H9 (cell line): ENCODE results near the gene GLB1L2. TPM values are rescaled to one million over a fixed set of nuclear protein-coding genes. Genes with fewer than 3 reads are reported as not detected.
A peak's percentile ranks its signal among the peaks of the same experiment; 100 is the strongest.

Source experiments
- DNase-seq: peaks from one replicate; pipeline ENCODE4 v3.0.0-alpha.2; 2017
- H2AFZ ChIP-seq: one replicate; pipeline ENCODE4 v1.6.1; 2013; ENCODE audit warnings: mild to moderate bottlenecking, low read length, control low read depth, moderate library complexity
- H2AK5ac ChIP-seq: 2 replicates; pipeline ENCODE4 v1.6.1; 2013; ENCODE audit warnings: low read length, control low read depth, mixed read lengths; ENCODE audit not compliant: insufficient read length
- H2BK120ac ChIP-seq: one replicate; pipeline ENCODE4 v1.6.1; 2013; ENCODE audit warnings: low read depth, mild to moderate bottlenecking, low read length, control low read depth, inconsistent platforms; ENCODE audit not compliant: poor library complexity, severe bottlenecking
- H2BK12ac ChIP-seq: 2 replicates; pipeline ENCODE4 v1.6.1; 2013; ENCODE audit warnings: low read length, control low read depth, mixed read lengths, low read depth; ENCODE audit not compliant: insufficient read length
- H2BK15ac ChIP-seq: 2 replicates; pipeline ENCODE4 v1.6.1; 2013; ENCODE audit warnings: low read depth, low read length, control low read depth
- H2BK20ac ChIP-seq: one replicate; pipeline ENCODE4 v1.6.1; 2013; ENCODE audit warnings: low read depth, mild to moderate bottlenecking, low read length, control low read depth, inconsistent platforms; ENCODE audit not compliant: poor library complexity, severe bottlenecking
- H2BK5ac ChIP-seq: 2 replicates; pipeline ENCODE4 v1.6.1; 2013; ENCODE audit warnings: low read length, control low read depth, mixed read lengths; ENCODE audit not compliant: insufficient read length
- H3K14ac ChIP-seq: 2 replicates; pipeline ENCODE4 v1.6.1; 2013; ENCODE audit warnings: low read length, control low read depth; ENCODE audit not compliant: insufficient read depth
- H3K18ac ChIP-seq: 2 replicates; pipeline ENCODE4 v1.6.1; 2013; ENCODE audit warnings: low read depth, mild to moderate bottlenecking, mixed read lengths, low read length, control low read depth; ENCODE audit not compliant: insufficient read length
- H3K23ac ChIP-seq: 2 replicates; pipeline ENCODE4 v1.6.1; 2013; ENCODE audit warnings: low read length, control low read depth, mixed read lengths, low read depth; ENCODE audit not compliant: insufficient read length
- H3K23me2 ChIP-seq: 2 replicates; pipeline ENCODE4 v1.6.1; 2013; ENCODE audit warnings: low read depth, mild to moderate bottlenecking, mixed read lengths, low read length, control low read depth; ENCODE audit not compliant: insufficient read length, poor library complexity, severe bottlenecking
- H3K27ac ChIP-seq: 2 replicates; pipeline ENCODE4 v1.5.1; 2013; ENCODE audit warnings: low read length, control low read depth, mixed read lengths, low read depth; ENCODE audit not compliant: insufficient read length
- H3K27me3 ChIP-seq: 2 replicates; pipeline ENCODE4 v1.6.1; 2013; ENCODE audit warnings: low read length, control low read depth, inconsistent platforms; ENCODE audit not compliant: insufficient read depth
- H3K4ac ChIP-seq: 2 replicates; pipeline ENCODE4 v1.6.1; 2013; ENCODE audit warnings: low read depth, mild to moderate bottlenecking, control low read depth, inconsistent platforms, low read length, moderate library complexity
- H3K4me1 ChIP-seq: 2 replicates; pipeline ENCODE4 v1.6.1; 2013; ENCODE audit warnings: low read length, control low read depth, inconsistent platforms; ENCODE audit not compliant: insufficient read depth
- H3K4me2 ChIP-seq: 2 replicates; pipeline ENCODE4 v1.6.1; 2013; ENCODE audit warnings: low read length, control low read depth, mixed read lengths; ENCODE audit not compliant: insufficient read length, insufficient read depth
- H3K56ac ChIP-seq: 2 replicates; pipeline ENCODE4 v1.6.1; 2013; ENCODE audit warnings: low read depth, mild to moderate bottlenecking, mixed read lengths, low read length, control low read depth; ENCODE audit not compliant: insufficient read length
- H3K79me1 ChIP-seq: 2 replicates; pipeline ENCODE4 v1.6.1; 2013; ENCODE audit warnings: low read depth, mild to moderate bottlenecking, moderate library complexity, low read length, control low read depth, inconsistent platforms; ENCODE audit not compliant: insufficient read depth, poor library complexity, severe bottlenecking
- H3K79me2 ChIP-seq: 2 replicates; pipeline ENCODE4 v1.6.1; 2013; ENCODE audit warnings: low read length, control low read depth, inconsistent platforms; ENCODE audit not compliant: insufficient read depth
- H3K9ac ChIP-seq: 2 replicates; pipeline ENCODE4 v1.6.1; 2013; ENCODE audit warnings: low read length, control low read depth, mixed read lengths; ENCODE audit not compliant: insufficient read length; ENCODE audit errors: extremely low read depth
- H3K9me3 ChIP-seq: one replicate; pipeline ENCODE4 v1.6.1; 2013; ENCODE audit warnings: low read depth, low read length, inconsistent platforms; ENCODE audit not compliant: control insufficient read depth
- H3T11ph ChIP-seq: one replicate; pipeline ENCODE4 v1.6.1; 2013; ENCODE audit warnings: mild to moderate bottlenecking, low read length, control low read depth, inconsistent platforms
- H4K20me1 ChIP-seq: one replicate; pipeline ENCODE4 v1.6.1; 2013; ENCODE audit not compliant: control insufficient read depth, insufficient read length, insufficient read depth
- H4K5ac ChIP-seq: 2 replicates; pipeline ENCODE4 v1.6.1; 2013; ENCODE audit warnings: low read depth, mild to moderate bottlenecking, mixed read lengths, low read length, control low read depth; ENCODE audit not compliant: insufficient read length
- H4K8ac ChIP-seq: replicated peaks from 2 replicates; pipeline ENCODE4 v1.6.1; 2013; ENCODE audit warnings: low read length, control low read depth, mixed read lengths, low read depth; ENCODE audit not compliant: insufficient read length
- H4K91ac ChIP-seq: 2 replicates; pipeline ENCODE4 v1.6.1; 2013; ENCODE audit warnings: low read depth, mild to moderate bottlenecking, moderate library complexity, mixed read lengths, low read length, control low read depth; ENCODE audit not compliant: insufficient read length
- H3K27ac Mint-ChIP-seq, 3 experiments: 2 replicates in 2 of 3; 3 replicates in 1 of 3; pipeline ENCODE4 v1.8.0; 2020 to 2021; ENCODE audit warnings: mixed read lengths in 3 of 3, mild to moderate bottlenecking in 1 of 3, moderate library complexity in 1 of 3
- H3K27me3 Mint-ChIP-seq: 2 replicates; pipeline ENCODE4 v1.8.0; 2021; ENCODE audit warnings: low read depth, mild to moderate bottlenecking, moderate library complexity, mixed read lengths
- H3K36me3 Mint-ChIP-seq, 3 experiments: 2 replicates in 2 of 3; 3 replicates in 1 of 3; pipeline ENCODE4 v1.8.0; 2020 to 2021; ENCODE audit warnings: low read depth in 3 of 3, mixed read lengths in 3 of 3; ENCODE audit not compliant: insufficient read depth in 1 of 3
- H3K4me1 Mint-ChIP-seq, 2 experiments: 2 replicates each; pipeline ENCODE4 v1.8.0; 2020; ENCODE audit warnings: mixed read lengths in 2 of 2
- H3K4me3 Mint-ChIP-seq, 2 experiments: 2 replicates in 1 of 2; 3 replicates in 1 of 2; pipeline ENCODE4 v1.8.0; 2020 to 2021; ENCODE audit warnings: mild to moderate bottlenecking in 2 of 2, mixed read lengths in 2 of 2, moderate library complexity in 1 of 2
- H3K9me3 Mint-ChIP-seq, 2 experiments: 2 replicates in 1 of 2; 3 replicates in 1 of 2; pipeline ENCODE4 v1.8.0; 2020; ENCODE audit warnings: mild to moderate bottlenecking in 2 of 2, mixed read lengths in 2 of 2, moderate library complexity in 1 of 2
- CTCF ChIP-seq: fragments of 200-600 bp; sonication (generic); conservative IDR thresholded peaks from 3 replicates; pipeline ENCODE4 v1.8.0; 2021; ENCODE audit warnings: antibody characterized with exemption, mild to moderate bottlenecking
- WGBS: extraction: QIAGEN DNeasy Blood & Tissue Kit; methylation state at CpG from one replicate; pipeline ENCODE4 v1.1.7; 2013; ENCODE audit warnings: missing lambda C conversion rate, low lambda C conversion rate, mixed read lengths; ENCODE audit not compliant: insufficient read length; ENCODE audit errors: extremely low coverage; 5-methylcytosine and 5-hydroxymethylcytosine counted together
- total RNA-seq: library from RNA; stranded (reverse); gene quantifications from 2 replicates; pipeline ENCODE4 v1.2.1, GENCODE V29; 2021

GLB1L2 gene
- total RNA-seq, 1 experiment from 2014 or later = 2.4 TPM

DNA sequence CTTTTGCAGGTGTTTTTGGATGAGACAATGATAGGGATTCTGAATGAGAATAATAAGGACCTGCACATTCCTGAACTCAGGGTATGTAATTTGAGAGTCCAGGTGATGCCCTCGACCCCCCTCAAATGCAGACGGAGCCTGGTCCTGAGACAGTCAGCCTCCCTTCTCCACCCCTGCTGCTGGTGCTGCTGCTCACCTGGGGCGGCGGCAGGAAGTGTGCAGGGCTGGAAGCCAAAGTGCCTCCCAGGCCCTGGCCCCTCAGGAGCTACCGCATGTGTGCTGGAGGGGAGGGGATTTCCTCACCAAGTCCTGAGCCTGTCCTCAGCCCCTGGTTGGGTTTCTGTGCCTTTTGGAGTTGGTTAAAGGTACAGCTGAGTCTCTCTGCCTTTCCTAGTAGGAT is 19.0 kb upstream of the GLB1L2 start:
- Histone ChIP-seq H3K23me2 (no peaks in the 10 kb centered on the region), H3K27ac (no peak overlapping the region), H3K9ac (no peak overlapping the region), H3K14ac (no peak overlapping the region), H4K8ac (no peak overlapping the region), H2BK15ac (no peak overlapping the region), H3K18ac (no peak overlapping the region), H2BK20ac (no peak overlapping the region), H2BK120ac (no peak overlapping the region), H2BK12ac (no peak overlapping the region), H2BK5ac (peak overlapping the region; percentile 35), H3K4ac (no peak overlapping the region), H3T11ph (no peak overlapping the region), H3K27me3 (no peaks in the 10 kb centered on the region), H3K79me1 (no peaks in the 10 kb centered on the region), H3K9me3 (peaks cover 5% of the 10 kb centered on the region), H3K4me2 (no peak overlapping the region), H2AK5ac (no peak overlapping the region), H3K23ac (no peak overlapping the region), H3K79me2 (no peaks in the 10 kb centered on the region), H3K56ac (no peak overlapping the region), H4K91ac (no peak overlapping the region), H4K5ac (no peak overlapping the region), H4K20me1 (no peaks in the 10 kb centered on the region), H3K4me1 (no peaks in the 10 kb centered on the region), H2AFZ (no peak overlapping the region)
- Mint-ChIP-seq H3K27me3 (no peaks in the 10 kb centered on the region; the same call in 1 of the 2 replicates), H3K27ac (peak overlapping the region in 1 of 3 experiments; percentile 73; a peak in 2 of 7 replicates), H3K9me3 (peaks cover 3 to 7% of the 10 kb centered on the region in 2 experiments; a peak in 2 of 5 replicates), H3K36me3 (peaks cover 22 to 42% (median 26%) of the 10 kb centered on the region in 3 experiments), H3K4me3 (no peak overlapping the region), H3K4me1 (peaks cover 0 to 2% of the 10 kb centered on the region in 2 experiments; a peak in 3 of 4 replicates)
- no peak for DNase-seq
- WGBS = no CpG with 5 or more reads among the region's 5 CpGs
- no peak for TF ChIP-seq CTCF
